A549 treated with DMSO at 1 μM for 4 hours (cell line): ENCODE data around the gene PTPN5. TPM values are rescaled to one million over a fixed set of nuclear protein-coding genes. Genes with fewer than 3 reads are reported as not detected.

Source experiments
- total RNA-seq: library from RNA; stranded (reverse); fragments of 200-300 nt; extraction: Qiagen RNA extraction; gene quantifications from 5 replicates; pipeline ENCODE4 v1.2.3, GENCODE V29; 2022; ENCODE audit warnings: low read depth

Gene PTPN5
- total RNA-seq, result not detected in 5 replicates

DNA sequence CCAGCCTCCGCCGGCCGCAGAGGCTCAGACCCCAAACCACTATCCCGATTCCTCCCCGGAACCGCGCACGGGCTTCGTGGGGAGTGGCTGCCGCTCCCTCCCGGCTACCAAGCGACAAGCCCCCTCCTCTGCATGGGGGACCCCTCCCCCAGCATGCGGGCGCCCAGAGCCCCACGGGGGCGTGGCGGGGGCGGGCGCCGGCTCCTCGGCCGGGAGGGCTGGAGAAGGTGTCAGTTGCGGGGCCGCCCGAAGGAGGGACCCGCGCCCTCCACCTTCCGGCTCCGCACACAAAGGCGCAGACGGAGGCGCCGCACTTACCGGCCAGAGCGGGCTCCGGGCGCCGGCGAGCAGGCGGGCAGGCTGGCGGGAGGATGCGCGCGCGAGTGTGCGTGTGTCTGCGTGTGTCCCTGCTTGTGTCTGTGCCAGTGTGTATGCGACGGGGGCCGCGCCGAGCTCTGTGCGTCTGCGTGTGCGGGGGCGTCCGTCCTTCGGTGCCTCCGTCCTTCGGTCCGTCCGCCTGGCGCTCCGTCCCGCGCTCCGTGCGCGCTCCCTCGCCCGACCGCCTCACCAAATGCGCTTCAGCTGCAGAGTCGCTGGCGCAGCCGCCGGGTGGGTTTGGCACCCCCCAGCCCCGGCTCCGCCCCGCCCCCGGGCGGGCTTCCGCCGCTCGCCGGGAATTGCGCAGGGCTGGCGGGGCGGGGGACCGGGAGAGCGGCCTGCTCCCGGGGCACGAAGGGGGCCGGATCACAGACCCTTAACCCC is at the start of gene PTPN5:
Gene PTPN5 (minus strand): TSS at position 592 of the 762 bp plus-strand sequence. CDS start 19,840 bp downstream, outside the sequence.

GRCh38 chr11:18726040-18726439 is 65.6 kb downstream of the PTPN5 start, which contains the start of gene IGSF22:
TSS of gene IGSF22 (minus strand) at chr11:18726188. CDS start at chr11:18724236, 1,952 bp downstream.

DNA sequence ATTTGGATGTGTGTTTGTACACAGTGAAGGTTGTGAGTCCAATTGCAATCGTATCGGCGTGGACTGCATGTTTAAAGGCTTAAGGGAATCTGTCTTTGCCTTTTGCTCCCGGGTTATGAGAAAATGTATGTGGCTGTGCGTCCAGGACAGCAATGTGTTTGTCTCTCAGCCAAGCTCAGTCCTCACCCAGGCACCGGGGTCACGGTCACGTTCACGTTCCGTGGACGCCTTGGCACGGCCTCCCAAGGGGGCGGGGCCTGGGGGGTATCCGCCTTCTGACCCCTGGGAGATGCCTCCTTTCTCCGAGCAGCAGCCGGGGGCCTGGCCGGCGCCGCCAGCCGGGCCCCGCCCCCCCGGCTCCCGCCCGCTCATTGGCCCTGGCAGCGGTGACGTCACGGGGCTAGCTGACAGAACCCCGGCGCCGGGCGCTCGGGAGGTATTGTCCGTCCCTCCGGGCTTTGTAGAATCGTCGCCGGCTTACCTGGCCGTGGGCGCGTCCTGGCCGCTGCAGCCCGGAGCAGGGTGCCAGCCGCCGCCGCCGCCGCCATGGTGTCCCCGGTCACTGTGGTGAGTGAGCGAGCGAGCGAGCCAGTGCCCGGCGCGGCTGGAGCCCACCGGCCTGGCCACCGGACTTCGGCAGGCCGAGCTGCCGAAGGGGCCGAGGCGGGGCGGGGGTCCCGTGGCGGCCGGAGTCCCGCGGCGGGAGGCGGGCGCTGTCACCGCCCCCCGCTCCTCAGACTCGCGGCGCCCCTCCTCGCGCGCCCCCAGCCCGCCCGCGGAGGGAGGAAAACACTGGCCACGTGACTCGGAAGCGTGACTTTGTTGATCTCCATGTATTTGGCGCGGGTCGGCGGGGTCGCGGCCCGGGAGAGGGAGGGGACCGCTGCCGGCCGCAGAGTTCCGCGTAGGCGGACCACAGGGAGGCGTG is 93.0 kb downstream of the PTPN5 start, which contains the start of gene TMEM86A:
Gene TMEM86A (plus strand): TSS at position 439 of the 928 bp plus-strand sequence. CDS start 108 bp downstream, at position 547.

Other genes with a start within 250 kb of the PTPN5 start
- 18.5 to 25.6 TPM (median 23.5 TPM) in 5 replicates for gene UEVLD, start 203.1 kb downstream of the PTPN5 start, total RNA-seq
- gene MISFA, start 192.0 kb downstream of the PTPN5 start, total RNA-seq, result 1.9 to 2.7 TPM (median 2.3 TPM) in 5 replicates
- 17.9 to 24.4 TPM (median 22.8 TPM) in 5 replicates for gene SPTY2D1, start 157.5 kb downstream of the PTPN5 start, total RNA-seq
- gene TMEM86A, start 93.0 kb downstream of the PTPN5 start, total RNA-seq, result 0.40 to 0.47 TPM (median 0.40 TPM) in 5 replicates
- gene IGSF22, start 65.6 kb downstream of the PTPN5 start, total RNA-seq, result not detected in 5 replicates
- not detected in 5 replicates for gene MRGPRX1, start 147.6 kb upstream of the PTPN5 start, total RNA-seq